ENCODE measurements around the gene PACS2. TPM values are rescaled to one million over a fixed set of nuclear protein-coding genes. Genes with fewer than 3 reads are reported as not detected.

The PACS2 gene
- total RNA-seq, 2 donors from 2014 or later, result 48.5 to 124 TPM

- Histone ChIP-seq H3K27ac (no peak overlapping the region), H3K4me1 (replicated peaks) (no peaks in the 10 kb centered on the region), H3K36me3 (no peaks in the 10 kb centered on the region), H3K9me3 (no peaks in the 10 kb centered on the region), H3K4me3 (no peak overlapping the region), H3K27me3 (replicated peaks; ENCODE audit: insufficient read depth) (no peaks in the 10 kb centered on the region)
- intact Hi-C loops (cut with DNase I), result no loop called here
- no peak for TF ChIP-seq POLR2AphosphoS5 (IDR thresholded peaks at IDR 0.05)
- no peak for TF ChIP-seq POLR2A (IDR thresholded peaks at IDR 0.05)
- no peak for TF ChIP-seq CTCF (IDR thresholded peaks at IDR 0.05)
- 98% methylated on average over 23 of the region's 32 CpGs for WGBS
- no peak for DNase-seq (ENCODE audit: low spot score)
These were observed 68.7 kb downstream of the PACS2 start for GRCh38 chr14:105383083-105383730.

- no peak overlapping the region for H3K27ac ChIP-seq
- no peaks in the 10 kb centered on the region for H3K4me1 ChIP-seq (replicated peaks)
- H3K27me3 ChIP-seq (replicated peaks; ENCODE audit: insufficient read depth), result no peaks in the 10 kb centered on the region
- no peak overlapping the region for H3K4me3 ChIP-seq
- no peaks in the 10 kb centered on the region for H3K9me3 ChIP-seq
- 84% methylated on average over 23 of the region's 23 CpGs for WGBS
- no peak for TF ChIP-seq POLR2A (IDR thresholded peaks at IDR 0.05)
- no peak for TF ChIP-seq POLR2AphosphoS5 (IDR thresholded peaks at IDR 0.05)
- no peak for TF ChIP-seq CTCF (IDR thresholded peaks at IDR 0.05)
- no peak for DNase-seq (ENCODE audit: low spot score)
- intact Hi-C loops (cut with DNase I), result no loop called here
- no peaks in the 10 kb centered on the region for H3K36me3 ChIP-seq
These were observed 69.6 kb downstream of the PACS2 start for GRCh38 chr14:105384041-105384557.

- Histone ChIP-seq H3K9me3 (no peaks in the 10 kb centered on the region), H3K27ac (no peak overlapping the region), H3K27me3 (replicated peaks; ENCODE audit: insufficient read depth) (no peaks in the 10 kb centered on the region), H3K4me3 (no peak overlapping the region), H3K36me3 (no peaks in the 10 kb centered on the region), H3K4me1 (replicated peaks) (no peaks in the 10 kb centered on the region)
- intact Hi-C loops (cut with DNase I), result no loop called here
- DNase-seq (ENCODE audit: low spot score), result no peak
- no peak for TF ChIP-seq POLR2A (IDR thresholded peaks at IDR 0.05)
- no peak for TF ChIP-seq CTCF (IDR thresholded peaks at IDR 0.05)
- TF ChIP-seq POLR2AphosphoS5 (IDR thresholded peaks at IDR 0.05), result no peak
- WGBS, result 94% methylated on average over 24 of the region's 29 CpGs
These were observed 70.2 kb downstream of the PACS2 start for GRCh38 chr14:105384605-105385321.

GRCh38 chr14:105385322-105385637 lies 70.7 kb downstream of the PACS2 start:
- Histone ChIP-seq H3K36me3 (no peaks in the 10 kb centered on the region), H3K4me1 (replicated peaks) (no peaks in the 10 kb centered on the region), H3K9me3 (no peaks in the 10 kb centered on the region), H3K4me3 (no peak overlapping the region), H3K27ac (no peak overlapping the region), H3K27me3 (replicated peaks; ENCODE audit: insufficient read depth) (no peaks in the 10 kb centered on the region)
- no peak for TF ChIP-seq POLR2A (IDR thresholded peaks at IDR 0.05)
- TF ChIP-seq CTCF (IDR thresholded peaks at IDR 0.05), result no peak
- TF ChIP-seq POLR2AphosphoS5 (IDR thresholded peaks at IDR 0.05), result no peak
- no peak for DNase-seq (ENCODE audit: low spot score)
- intact Hi-C loops (cut with DNase I), result no loop called here
- WGBS, result 84% methylated on average over 19 of the region's 19 CpGs

Data from prostate gland (tissue), 2 donors.